Measurements from ENCODE around the gene SPATA16.

The SPATA16 gene

DNA sequence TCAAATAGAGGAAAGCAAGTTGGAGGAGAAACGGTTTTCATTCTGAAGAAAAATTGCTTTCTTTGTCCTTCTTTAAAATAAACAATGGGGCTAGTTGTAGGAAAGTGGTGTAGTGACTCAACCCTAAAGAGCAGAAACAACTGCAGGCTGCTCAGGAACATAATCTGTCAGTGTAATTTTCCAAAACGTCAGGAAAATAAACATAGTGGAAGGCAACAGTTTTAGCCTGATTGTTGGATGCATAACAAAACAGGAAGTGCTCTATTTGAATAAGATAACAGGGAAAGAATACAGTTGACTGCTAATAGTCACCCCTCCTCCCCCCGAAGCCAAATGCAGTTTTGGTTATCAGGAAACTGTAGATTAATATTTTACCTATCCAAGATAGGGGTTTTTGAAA is 222.9 kb downstream of the SPATA16 start:
- no peak for DNase-seq (ENCODE audit: low read depth, low spot score)
- ChIA-PET CTCF (no interaction called here), POLR2A (no interaction called here)
- no peak overlapping the region for H3K4me3 ChIP-seq (ENCODE audit: low read depth, low read length)
- TF ChIP-seq, protein P1, sequence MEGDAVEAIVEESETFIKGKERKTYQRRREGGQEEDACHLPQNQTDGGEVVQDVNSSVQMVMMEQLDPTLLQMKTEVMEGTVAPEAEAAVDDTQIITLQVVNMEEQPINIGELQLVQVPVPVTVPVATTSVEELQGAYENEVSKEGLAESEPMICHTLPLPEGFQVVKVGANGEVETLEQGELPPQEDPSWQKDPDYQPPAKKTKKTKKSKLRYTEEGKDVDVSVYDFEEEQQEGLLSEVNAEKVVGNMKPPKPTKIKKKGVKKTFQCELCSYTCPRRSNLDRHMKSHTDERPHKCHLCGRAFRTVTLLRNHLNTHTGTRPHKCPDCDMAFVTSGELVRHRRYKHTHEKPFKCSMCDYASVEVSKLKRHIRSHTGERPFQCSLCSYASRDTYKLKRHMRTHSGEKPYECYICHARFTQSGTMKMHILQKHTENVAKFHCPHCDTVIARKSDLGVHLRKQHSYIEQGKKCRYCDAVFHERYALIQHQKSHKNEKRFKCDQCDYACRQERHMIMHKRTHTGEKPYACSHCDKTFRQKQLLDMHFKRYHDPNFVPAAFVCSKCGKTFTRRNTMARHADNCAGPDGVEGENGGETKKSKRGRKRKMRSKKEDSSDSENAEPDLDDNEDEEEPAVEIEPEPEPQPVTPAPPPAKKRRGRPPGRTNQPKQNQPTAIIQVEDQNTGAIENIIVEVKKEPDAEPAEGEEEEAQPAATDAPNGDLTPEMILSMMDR (IDR thresholded peaks at IDR 0.05; ENCODE audit: insufficient read depth, low read length, missing control alignments): no peak

DNA sequence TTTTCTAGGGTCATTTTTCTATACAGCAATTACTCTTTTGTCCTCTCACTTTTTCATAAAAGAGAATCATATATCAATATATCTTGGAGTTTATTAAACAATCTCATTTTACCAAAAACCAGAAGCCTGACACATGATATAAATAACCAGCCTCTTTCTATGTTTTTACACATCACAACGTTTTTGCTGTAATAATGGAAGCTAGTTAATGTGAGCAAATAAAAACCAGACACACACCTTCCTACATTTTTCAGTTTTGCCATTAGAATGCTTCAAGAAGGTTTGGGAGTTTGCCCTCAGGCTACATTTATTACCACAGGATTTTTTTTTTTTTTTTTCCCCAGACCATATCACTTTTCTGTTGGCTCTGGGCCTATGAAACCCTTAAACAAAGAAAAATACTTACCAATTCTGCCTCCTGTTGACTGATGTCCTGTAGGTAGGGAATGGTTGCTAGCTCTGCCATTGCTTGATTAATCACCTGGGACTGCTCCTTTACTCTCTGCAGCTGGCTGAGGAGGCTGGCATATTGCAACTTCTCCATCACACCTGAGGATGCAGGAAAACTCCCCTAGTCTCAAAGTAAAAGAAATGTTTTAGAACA is 225.0 kb downstream of the SPATA16 start:
- POLR2A ChIA-PET: no interaction called here
- TF ChIP-seq, protein P1 (IDR thresholded peaks at IDR 0.05; ENCODE audit: insufficient read depth, low read length, missing control alignments): no peak
- CTCF ChIA-PET: no interaction called here
- DNase-seq (ENCODE audit: low read depth, low spot score): no peak
- H3K4me3 ChIP-seq (ENCODE audit: low read depth, low read length): no peak overlapping the region

DNA sequence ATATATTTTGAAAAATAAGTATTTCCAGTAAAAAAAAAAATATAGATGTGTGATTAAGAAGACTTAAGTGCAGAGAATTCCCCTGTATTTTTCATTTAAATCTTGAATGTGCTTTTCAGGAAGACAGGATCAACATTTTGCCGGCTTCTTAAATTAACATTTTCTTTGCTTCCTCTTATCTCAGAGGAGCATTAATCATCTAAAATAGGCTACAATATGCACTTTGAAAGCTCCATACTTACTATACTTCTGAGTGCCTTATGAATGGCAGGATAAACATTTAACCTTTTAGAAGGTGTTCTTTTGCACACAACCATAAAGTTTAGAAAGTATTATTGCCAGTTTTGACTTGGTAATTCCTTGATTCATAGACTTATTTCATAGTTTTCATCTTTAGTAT is 226.2 kb downstream of the SPATA16 start:
- CTCF ChIA-PET: no interaction called here
- POLR2A ChIA-PET: no interaction called here
- no peak overlapping the region for H3K4me3 ChIP-seq (ENCODE audit: low read depth, low read length)
- no peak for DNase-seq (ENCODE audit: low read depth, low spot score)
- TF ChIP-seq, protein P1 (IDR thresholded peaks at IDR 0.05; ENCODE audit: insufficient read depth, low read length, missing control alignments): no peak

DNA sequence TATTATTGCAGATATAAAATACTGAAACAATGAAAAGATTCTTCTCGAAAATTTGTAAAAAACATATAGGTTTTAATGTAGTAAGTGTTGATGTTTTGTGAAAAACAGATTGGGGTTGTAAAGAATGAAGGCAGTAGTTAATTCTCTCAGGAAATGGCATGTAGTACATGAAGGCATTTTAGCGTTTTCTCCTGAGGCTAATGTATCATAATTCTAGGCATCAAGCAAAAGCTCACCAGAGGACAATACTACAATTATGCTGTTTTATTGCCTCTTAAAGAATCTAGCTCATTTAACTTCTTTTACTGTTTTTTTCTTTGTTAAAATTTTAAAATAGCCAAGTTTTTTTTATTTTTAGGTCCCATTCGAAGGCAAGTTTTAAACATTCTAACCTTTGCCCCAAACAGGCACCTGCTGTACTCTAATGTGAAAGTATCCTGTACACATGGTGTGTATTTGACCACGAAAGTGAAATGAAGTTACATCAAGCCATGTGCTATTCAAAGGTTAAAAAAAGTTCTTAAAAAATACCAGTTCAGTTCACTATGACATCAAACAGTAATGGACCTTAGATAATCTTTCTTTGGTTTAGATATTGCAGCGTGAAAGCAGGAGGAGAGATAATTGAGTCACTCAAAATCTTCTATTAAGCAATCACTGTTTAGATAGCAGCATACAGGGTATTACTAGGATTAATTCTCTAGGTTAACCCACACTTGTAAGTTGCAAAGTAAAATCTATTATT is 227.0 kb downstream of the SPATA16 start:
- no peak overlapping the region for H3K4me3 ChIP-seq (ENCODE audit: low read depth, low read length)
- POLR2A ChIA-PET: no interaction called here
- no peak for DNase-seq (ENCODE audit: low read depth, low spot score)
- CTCF ChIA-PET: no interaction called here
- TF ChIP-seq, protein P1 (IDR thresholded peaks at IDR 0.05; ENCODE audit: insufficient read depth, low read length, missing control alignments): no peak

DNA sequence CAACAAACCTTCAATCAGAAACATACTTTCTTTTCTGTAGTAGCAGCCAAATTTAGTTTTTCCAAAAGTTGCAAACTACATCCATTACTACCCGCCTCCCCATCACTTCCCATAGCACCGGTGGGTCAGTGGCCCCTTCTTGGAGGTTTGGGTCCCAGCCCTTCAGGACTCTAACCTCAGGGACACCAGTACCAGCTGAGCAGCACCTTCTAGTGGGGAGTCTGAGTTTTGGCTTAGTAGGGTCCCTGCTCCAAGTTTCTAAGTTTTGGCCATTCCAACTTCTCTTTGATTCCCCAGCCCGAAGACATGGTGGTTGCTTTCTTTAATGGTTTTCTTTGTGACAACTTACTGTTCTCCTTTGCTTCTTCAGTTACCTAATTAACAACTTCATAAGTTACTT is 229.9 kb downstream of the SPATA16 start:
- POLR2A ChIA-PET: no interaction called here
- TF ChIP-seq, protein P1 (IDR thresholded peaks at IDR 0.05; ENCODE audit: insufficient read depth, low read length, missing control alignments): no peak
- CTCF ChIA-PET: no interaction called here

DNA sequence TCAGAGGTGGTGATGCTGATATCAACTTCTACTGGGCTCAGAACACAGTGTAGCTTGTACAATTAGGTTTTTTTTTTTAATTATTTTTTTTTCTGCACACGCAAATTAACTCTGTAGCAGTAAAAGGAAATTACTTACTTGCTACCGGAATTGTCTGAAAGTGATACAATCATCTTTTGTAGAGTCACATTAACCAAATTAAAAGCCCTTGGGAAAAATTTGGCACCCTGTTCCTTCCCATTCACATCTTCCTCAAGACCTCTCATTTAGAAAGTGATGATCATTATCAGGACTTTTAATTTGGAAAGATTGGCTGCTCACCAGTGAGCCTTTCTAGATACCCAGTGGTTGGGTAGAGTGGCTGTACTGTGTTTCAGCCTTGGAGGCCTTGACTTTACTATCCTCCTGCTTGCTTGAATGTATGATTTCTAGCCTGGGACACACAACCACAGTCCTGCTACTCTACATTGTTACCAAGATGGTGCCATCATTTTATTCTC is 232.2 kb downstream of the SPATA16 start:
- CTCF ChIA-PET: no interaction called here
- POLR2A ChIA-PET: no interaction called here
- no peak overlapping the region for H3K4me3 ChIP-seq (ENCODE audit: low read depth, low read length)
- DNase-seq (ENCODE audit: low read depth, low spot score): no peak
- TF ChIP-seq, protein P1 (IDR thresholded peaks at IDR 0.05; ENCODE audit: insufficient read depth, low read length, missing control alignments): no peak

More for the DNA sequence above, 229.9 kb downstream of the SPATA16 start:
- no peak overlapping the region for H3K4me3 ChIP-seq (ENCODE audit: low read depth, low read length)
- DNase-seq (ENCODE audit: low read depth, low spot score): no peak
